Ishikawa (cell line): ENCODE measurements around the gene FTO.

Experiments used
- CEBPB ChIP-seq: IDR thresholded peaks from 2 replicates; pipeline ENCODE4 v1.6.1; 2012
- EGR1 ChIP-seq: IDR thresholded peaks from 2 replicates; pipeline ENCODE4 v1.6.1; 2012
- EP300 ChIP-seq: IDR thresholded peaks from 2 replicates; pipeline ENCODE4 v1.6.1; 2012; ENCODE audit warnings: borderline replicate concordance
- NFIC ChIP-seq: IDR thresholded peaks from 2 replicates; pipeline ENCODE4 v1.6.1; 2012
- TAF1 ChIP-seq: IDR thresholded peaks from 2 replicates; pipeline ENCODE4 v1.6.1; 2012; ENCODE audit warnings: low read depth, mild to moderate bottlenecking
- TF ChIP-seq, protein P1 (sequence below): IDR thresholded peaks from 2 replicates; pipeline ENCODE4 v1.6.1; 2012
- TF ChIP-seq, protein P2 (sequence below): IDR thresholded peaks from 2 replicates; pipeline ENCODE4 v1.6.1; 2012
- TF ChIP-seq, protein P3 (sequence below): IDR thresholded peaks from 2 replicates; pipeline ENCODE4 v1.6.1; 2012; ENCODE audit warnings: low read depth, mild to moderate bottlenecking

DNA sequence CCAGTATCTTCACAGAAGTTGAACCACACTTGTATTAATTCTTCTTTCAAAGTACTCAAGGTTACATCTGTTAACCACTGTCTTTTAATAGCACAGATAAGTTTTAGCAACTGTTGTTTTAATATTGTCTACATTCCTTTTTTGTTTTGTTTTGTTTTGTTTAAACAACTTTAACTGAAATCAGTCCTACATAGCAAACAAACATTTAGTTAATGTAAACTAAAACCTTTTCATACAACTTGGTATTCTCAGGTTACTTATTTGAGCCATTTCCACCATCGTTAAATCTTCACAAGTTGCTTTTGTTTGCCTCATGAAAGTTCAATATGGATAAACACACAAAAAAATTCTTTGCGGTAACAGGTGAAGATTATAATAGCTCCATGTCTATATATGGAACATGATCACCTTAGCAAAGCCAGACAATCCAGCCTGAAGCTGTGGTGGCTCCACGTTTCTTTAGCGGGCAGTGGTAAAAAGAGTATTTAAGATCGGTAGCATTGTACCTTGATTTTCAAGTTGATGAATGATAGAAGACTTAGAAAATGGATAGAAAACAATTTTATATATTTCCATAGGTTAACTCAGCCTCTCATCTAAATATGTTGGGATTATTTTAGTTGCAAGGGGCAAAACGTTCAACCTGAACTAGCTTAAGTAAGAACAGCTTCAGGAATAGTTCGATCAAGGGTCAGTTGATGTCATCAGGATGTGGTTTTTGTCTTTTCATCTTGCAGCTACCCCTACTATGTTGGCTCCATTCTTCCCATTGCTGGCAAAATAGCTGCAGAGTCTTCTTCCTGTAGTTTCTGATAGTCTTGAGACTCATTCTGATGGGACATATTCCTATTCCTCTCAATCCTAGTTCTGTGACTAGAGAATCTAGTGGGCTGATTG is 182.8 kb downstream of the FTO start:
- TF ChIP-seq, protein P1, sequence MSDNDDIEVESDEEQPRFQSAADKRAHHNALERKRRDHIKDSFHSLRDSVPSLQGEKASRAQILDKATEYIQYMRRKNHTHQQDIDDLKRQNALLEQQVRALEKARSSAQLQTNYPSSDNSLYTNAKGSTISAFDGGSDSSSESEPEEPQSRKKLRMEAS, result no peak
- TF ChIP-seq NFIC (no peak), TAF1 (no peak), EP300 (no peak), EGR1 (no peak), CEBPB (no peak)
- TF ChIP-seq, protein P2, sequence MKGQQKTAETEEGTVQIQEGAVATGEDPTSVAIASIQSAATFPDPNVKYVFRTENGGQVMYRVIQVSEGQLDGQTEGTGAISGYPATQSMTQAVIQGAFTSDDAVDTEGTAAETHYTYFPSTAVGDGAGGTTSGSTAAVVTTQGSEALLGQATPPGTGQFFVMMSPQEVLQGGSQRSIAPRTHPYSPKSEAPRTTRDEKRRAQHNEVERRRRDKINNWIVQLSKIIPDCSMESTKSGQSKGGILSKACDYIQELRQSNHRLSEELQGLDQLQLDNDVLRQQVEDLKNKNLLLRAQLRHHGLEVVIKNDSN, result no peak
- TF ChIP-seq, protein P3, sequence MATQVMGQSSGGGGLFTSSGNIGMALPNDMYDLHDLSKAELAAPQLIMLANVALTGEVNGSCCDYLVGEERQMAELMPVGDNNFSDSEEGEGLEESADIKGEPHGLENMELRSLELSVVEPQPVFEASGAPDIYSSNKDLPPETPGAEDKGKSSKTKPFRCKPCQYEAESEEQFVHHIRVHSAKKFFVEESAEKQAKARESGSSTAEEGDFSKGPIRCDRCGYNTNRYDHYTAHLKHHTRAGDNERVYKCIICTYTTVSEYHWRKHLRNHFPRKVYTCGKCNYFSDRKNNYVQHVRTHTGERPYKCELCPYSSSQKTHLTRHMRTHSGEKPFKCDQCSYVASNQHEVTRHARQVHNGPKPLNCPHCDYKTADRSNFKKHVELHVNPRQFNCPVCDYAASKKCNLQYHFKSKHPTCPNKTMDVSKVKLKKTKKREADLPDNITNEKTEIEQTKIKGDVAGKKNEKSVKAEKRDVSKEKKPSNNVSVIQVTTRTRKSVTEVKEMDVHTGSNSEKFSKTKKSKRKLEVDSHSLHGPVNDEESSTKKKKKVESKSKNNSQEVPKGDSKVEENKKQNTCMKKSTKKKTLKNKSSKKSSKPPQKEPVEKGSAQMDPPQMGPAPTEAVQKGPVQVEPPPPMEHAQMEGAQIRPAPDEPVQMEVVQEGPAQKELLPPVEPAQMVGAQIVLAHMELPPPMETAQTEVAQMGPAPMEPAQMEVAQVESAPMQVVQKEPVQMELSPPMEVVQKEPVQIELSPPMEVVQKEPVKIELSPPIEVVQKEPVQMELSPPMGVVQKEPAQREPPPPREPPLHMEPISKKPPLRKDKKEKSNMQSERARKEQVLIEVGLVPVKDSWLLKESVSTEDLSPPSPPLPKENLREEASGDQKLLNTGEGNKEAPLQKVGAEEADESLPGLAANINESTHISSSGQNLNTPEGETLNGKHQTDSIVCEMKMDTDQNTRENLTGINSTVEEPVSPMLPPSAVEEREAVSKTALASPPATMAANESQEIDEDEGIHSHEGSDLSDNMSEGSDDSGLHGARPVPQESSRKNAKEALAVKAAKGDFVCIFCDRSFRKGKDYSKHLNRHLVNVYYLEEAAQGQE, result no peak
